HepG2 (cell line): ENCODE data around the gene FAAP100. TPM values are rescaled to one million over a fixed set of nuclear protein-coding genes. Genes with fewer than 3 reads are reported as not detected.

Experiments used
- HBP1 ChIP-seq: IDR thresholded peaks from 2 replicates; pipeline ENCODE4 v1.6.1; 2016; ENCODE audit warnings: low read depth, control low read depth
- HIC2 ChIP-seq: sonication (generic); formaldehyde crosslinking; IDR thresholded peaks from 2 replicates; pipeline ENCODE4 v1.9.0; 2022; ENCODE audit warnings: low read depth, missing genetic modification reagents
- JUN ChIP-seq: sonication (generic); formaldehyde crosslinking; IDR thresholded peaks from 2 replicates; pipeline ENCODE4 v1.4.0; 2020; ENCODE audit warnings: mild to moderate bottlenecking, missing genetic modification reagents
- MTERF4 ChIP-seq: sonication (generic); formaldehyde crosslinking; IDR thresholded peaks from 2 replicates; pipeline ENCODE4 v1.8.0; 2023; ENCODE audit warnings: mild to moderate bottlenecking, missing genetic modification reagents
- ONECUT2 ChIP-seq: sonication (generic); formaldehyde crosslinking; IDR thresholded peaks from 2 replicates; pipeline ENCODE4 v1.4.0; 2020; ENCODE audit warnings: missing genetic modification reagents
- RBM39 ChIP-seq: fragments of 200-400 bp; formaldehyde crosslinking; IDR thresholded peaks from one replicate; pipeline ENCODE4 v1.6.1; 2018; ENCODE audit warnings: antibody characterized with exemption, mild to moderate bottlenecking, low read depth, low read length; ENCODE audit not compliant: poor library complexity, severe bottlenecking
- RXRA ChIP-seq: sonication (generic); formaldehyde crosslinking; IDR thresholded peaks from 2 replicates; pipeline ENCODE4 v1.5.1; 2020; ENCODE audit warnings: missing genetic modification reagents
- SETDB1 ChIP-seq: sonication (generic); formaldehyde crosslinking; IDR thresholded peaks from 2 replicates; pipeline ENCODE4 v1.5.1; 2020; ENCODE audit warnings: missing genetic modification reagents, mild to moderate bottlenecking, borderline replicate concordance
- SNRNP70 ChIP-seq: fragments of 200-400 bp; formaldehyde crosslinking; IDR thresholded peaks from 2 replicates; pipeline ENCODE4 v1.6.1; 2017; ENCODE audit warnings: mild to moderate bottlenecking, low read depth, low read length, moderate library complexity
- ZBTB2 ChIP-seq: sonication (generic); formaldehyde crosslinking; IDR thresholded peaks from 2 replicates; pipeline ENCODE4 v1.8.0; 2022; ENCODE audit warnings: low read depth, missing genetic modification reagents
- ZNF382 ChIP-seq: sonication (generic); formaldehyde crosslinking; IDR thresholded peaks from 2 replicates; pipeline ENCODE4 v1.5.0; 2020; ENCODE audit warnings: missing genetic modification reagents, mild to moderate bottlenecking, borderline replicate concordance
- ZNF770 ChIP-seq: sonication (generic); formaldehyde crosslinking; IDR thresholded peaks from 2 replicates; pipeline ENCODE4 v1.5.0; 2020; ENCODE audit warnings: mild to moderate bottlenecking, missing genetic modification reagents
- polyA plus RNA-seq, 8 experiments: library from polyadenylated mRNA; depleted of rRNA in 3 of 8; stranded (reverse) in 7 of 8; unstranded in 1 of 8; fragments of >200 nt; fragmentation: Illumina TruSeq in 4 of 8; extraction: Trizol in 4 of 8; gene quantifications; 2 replicates each; pipeline versions ENCODE4 v1.2.1 to v1.2.3, GENCODE V29; 2011 to 2016; ENCODE audit warnings: low read depth in 4 of 8, missing spikeins in 1 of 8, mixed read lengths in 1 of 8; ENCODE audit not compliant: insufficient read depth in 1 of 8
- total RNA-seq, 5 experiments: library from RNA; depleted of rRNA; stranded (reverse); fragments of >200 nt; fragmentation: Illumina TruSeq; extraction: Trizol; gene quantifications; 2 replicates each; pipeline ENCODE4 v1.2.3, GENCODE V29; 2016; ENCODE audit warnings: low read depth in 1 of 5

Gene FAAP100
- total and polyA plus RNA-seq, 2 of the 13 experiments (the other 11 are each of a cell fraction or from before 2014, with no cell fraction given), result 7.6 to 20.8 TPM

- 0 out of 2 replicates have a peak, but pooled peaks have one; percentile 10 for TF ChIP-seq HBP1
- TF ChIP-seq RXRA (CRISPR knock-in tag), result peak; percentile 43; the same call in 1 of the 2 replicates
- TF ChIP-seq JUN (CRISPR knock-in tag), result 0 out of 2 replicates have a peak, but pooled peaks have one; percentile 37
- no peak for TF ChIP-seq ZNF382 (CRISPR knock-in tag)
- TF ChIP-seq ZNF770 (CRISPR knock-in tag), result no peak
- peak; percentile 18; the same call in 1 of the 2 replicates for TF ChIP-seq MTERF4 (CRISPR knock-in tag)
- TF ChIP-seq SNRNP70, result no peak
- TF ChIP-seq SETDB1 (CRISPR knock-in tag), result no peak
- peak; percentile 69; the same call in 1 of the 2 replicates for TF ChIP-seq ZBTB2 (CRISPR knock-in tag)
- peak; percentile 53 for TF ChIP-seq RBM39
- TF ChIP-seq ONECUT2, result no peak
- 0 out of 2 replicates have a peak, but pooled peaks have one; percentile 29 for TF ChIP-seq HIC2 (CRISPR knock-in tag)
These were observed 32.7 kb downstream of the FAAP100 start (continued) for GRCh38 chr17:81519284-81520020.
